Smooth muscle cell of the pulmonary artery (primary cell): ENCODE data around the gene POLR1C. TPM values are rescaled to one million over a fixed set of nuclear protein-coding genes. Genes with fewer than 3 reads are reported as not detected.

ENCODE experiments used
- total RNA-seq: library from RNA; depleted of rRNA; stranded (reverse); fragments of >200 nt; gene quantifications from 2 replicates; pipeline ENCODE4 v1.2.3, GENCODE V29; 2014

The POLR1C gene
- total RNA-seq = 16.6 and 24.9 TPM in 2 replicates

GRCh38 chr6:43516697-43517504 lies at the start of gene POLR1C, which contains the start of gene YIPF3:
Gene POLR1C (plus strand): TSS chr6:43517089. CDS start chr6:43517110, 21 bp downstream.
Gene YIPF3 (minus strand): TSS chr6:43516926. CDS start chr6:43516807, 119 bp downstream.

GRCh38 chr6:43477235-43478007 lies 39.5 kb upstream of the POLR1C start, which contains the start of gene TJAP1:
Gene TJAP1 (plus strand): TSS chr6:43477570. CDS start chr6:43499002, 21,432 bp downstream.

GRCh38 chr6:43509984-43510826 lies 6.7 kb upstream of the POLR1C start, which contains the start of gene LRRC73:
Gene LRRC73 (minus strand): TSS chr6:43510346. CDS start chr6:43509785, 561 bp downstream.

Other genes starting within 250 kb of the POLR1C start
- not detected in 2 replicates for gene SLC22A7, start 218.8 kb upstream of the POLR1C start, total RNA-seq
- 0.39 TPM in 1 of 2 replicates, not detected in the other for gene CRIP3, start 208.3 kb upstream of the POLR1C start, total RNA-seq
- 8.0 and 9.5 TPM in 2 replicates for gene ZNF318, start 147.4 kb upstream of the POLR1C start, total RNA-seq
- gene ABCC10, start 89.5 kb upstream of the POLR1C start, total RNA-seq = 24.1 and 30.9 TPM in 2 replicates
- 0.20 and 0.86 TPM in 2 replicates for gene DLK2, start 61.5 kb upstream of the POLR1C start, total RNA-seq
- 9.6 and 13.7 TPM in 2 replicates for gene TJAP1, start 39.5 kb upstream of the POLR1C start, total RNA-seq
- gene LRRC73, start 6.7 kb upstream of the POLR1C start, total RNA-seq = 0.78 and 1.4 TPM in 2 replicates
- gene YIPF3, start 163 bp upstream of the POLR1C start, total RNA-seq = 105 and 112 TPM in 2 replicates
- 23.3 and 36.7 TPM in 2 replicates for gene XPO5, start 58.9 kb downstream of the POLR1C start, total RNA-seq
- gene POLH, start 59.1 kb downstream of the POLR1C start, total RNA-seq = 25.6 and 28.0 TPM in 2 replicates
- gene GTPBP2, start 112.2 kb downstream of the POLR1C start, total RNA-seq = 63.2 and 80.7 TPM in 2 replicates
- 12.5 and 13.9 TPM in 2 replicates for gene MAD2L1BP, start 118.8 kb downstream of the POLR1C start, total RNA-seq
- 0.83 and 1.3 TPM in 2 replicates for gene RSPH9, start 127.9 kb downstream of the POLR1C start, total RNA-seq
- gene MRPS18A, start 170.7 kb downstream of the POLR1C start, total RNA-seq = 26.7 and 32.8 TPM in 2 replicates